Neural progenitor cell (in vitro differentiated cells): ENCODE results near the gene OPN1MW2. TPM values are rescaled to one million over a fixed set of nuclear protein-coding genes. Genes with fewer than 3 reads are reported as not detected.

Experiments used
- total RNA-seq: library from RNA; depleted of rRNA; stranded (reverse); fragments of >200 nt; gene quantifications from 2 replicates; pipeline ENCODE4 v1.2.3, GENCODE V29; 2015; ENCODE audit warnings: low replicate concordance

The OPN1MW2 gene
- total RNA-seq, 1 donor from 2014 or later, result not detected

Other genes with a start within 250 kb of the OPN1MW2 start
- 20.7 and 57.7 TPM in 2 replicates for gene HCFC1, start 247.9 kb upstream of the OPN1MW2 start, total RNA-seq
- 2.4 and 6.8 TPM in 2 replicates for gene TMEM187, start 247.0 kb upstream of the OPN1MW2 start, total RNA-seq
- 6.8 and 13.6 TPM in 2 replicates for gene IRAK1, start 199.9 kb upstream of the OPN1MW2 start, total RNA-seq
- 26.7 and 32.4 TPM in 2 replicates for gene MECP2, start 122.0 kb upstream of the OPN1MW2 start, total RNA-seq
- gene OPN1LW, start 75.5 kb upstream of the OPN1MW2 start, total RNA-seq, result not detected in 2 replicates
- not detected in 2 replicates for gene OPN1MW, start 37.2 kb upstream of the OPN1MW2 start, total RNA-seq
- gene OPN1MW3, start 37.8 kb downstream of the OPN1MW2 start, total RNA-seq, result not detected in 2 replicates
- gene TEX28, start 75.4 kb downstream of the OPN1MW2 start, total RNA-seq, result not detected in 2 replicates
- 0.22 TPM in 1 of 2 replicates, not detected in the other for gene TKTL1, start 76.0 kb downstream of the OPN1MW2 start, total RNA-seq
- 189 and 559 TPM in 2 replicates for gene FLNA, start 154.9 kb downstream of the OPN1MW2 start, total RNA-seq
- gene EMD, start 159.5 kb downstream of the OPN1MW2 start, total RNA-seq, result 18.3 and 62.0 TPM in 2 replicates
- 4,507 and 7,403 TPM in 2 replicates for gene RPL10, start 178.6 kb downstream of the OPN1MW2 start, total RNA-seq
- 14.2 and 27.2 TPM in 2 replicates for gene DNASE1L1, start 189.5 kb downstream of the OPN1MW2 start, total RNA-seq
- gene TAFAZZIN, start 191.8 kb downstream of the OPN1MW2 start, total RNA-seq, result 19.8 and 46.5 TPM in 2 replicates
- gene ATP6AP1, start 208.9 kb downstream of the OPN1MW2 start, total RNA-seq, result 22.6 and 47.4 TPM in 2 replicates
- gene GDI1, start 217.4 kb downstream of the OPN1MW2 start, total RNA-seq, result 119 and 244 TPM in 2 replicates
- 30.4 and 36.3 TPM in 2 replicates for gene FAM50A, start 224.4 kb downstream of the OPN1MW2 start, total RNA-seq
- gene PLXNA3, start 238.5 kb downstream of the OPN1MW2 start, total RNA-seq, result 4.3 and 9.6 TPM in 2 replicates